ENCODE data around the gene SPOCD1. TPM values are rescaled to one million over a fixed set of nuclear protein-coding genes. Genes with fewer than 3 reads are reported as not detected.

The SPOCD1 gene
- total RNA-seq, 2 experiments from 2014 or later = not detected

- H3K4me1 Mint-ChIP-seq = peaks cover 6% of the 10 kb centered on the region
- ATAC-seq (no peak), DNase-seq (no peak)
- CTCF ChIA-PET = interaction anchor here (1.9 kb wide), 1 partner anchor 10 kb away, joined by 9 read pairs; no protein-coding TSS in a partner anchor
- no peaks in the 10 kb centered on the region for H3K9me3 Mint-ChIP-seq (ENCODE audit: low read depth)
- no peak overlapping the region for H3K4me3 Mint-ChIP-seq
- peaks cover 35% of the 10 kb centered on the region for H3K27me3 Mint-ChIP-seq
- no peak overlapping the region for H3K27ac Mint-ChIP-seq
- no peaks in the 10 kb centered on the region for H3K36me3 Mint-ChIP-seq
Observed at GRCh38 chr1:31778763-31779488, 36.9 kb downstream of the SPOCD1 start.

GRCh38 chr1:31776516-31776915, 39.3 kb downstream of the SPOCD1 start:
- Mint-ChIP-seq H3K36me3 (peaks cover 1% of the 10 kb centered on the region), H3K4me1 (peaks cover 19% of the 10 kb centered on the region), H3K27ac (no peak overlapping the region), H3K27me3 (peaks cover 56% of the 10 kb centered on the region), H3K4me3 (no peak overlapping the region), H3K9me3 (ENCODE audit: low read depth) (no peaks in the 10 kb centered on the region)
- ATAC-seq (no peak), DNase-seq (no peak)
- CTCF ChIA-PET = interaction anchor here (1.0 to 3.0 kb wide), 4 partner anchors 10 to 13 kb away, joined by 3 to 14 read pairs (median 6); partner anchors contain the start of gene ADGRB2

DNA sequence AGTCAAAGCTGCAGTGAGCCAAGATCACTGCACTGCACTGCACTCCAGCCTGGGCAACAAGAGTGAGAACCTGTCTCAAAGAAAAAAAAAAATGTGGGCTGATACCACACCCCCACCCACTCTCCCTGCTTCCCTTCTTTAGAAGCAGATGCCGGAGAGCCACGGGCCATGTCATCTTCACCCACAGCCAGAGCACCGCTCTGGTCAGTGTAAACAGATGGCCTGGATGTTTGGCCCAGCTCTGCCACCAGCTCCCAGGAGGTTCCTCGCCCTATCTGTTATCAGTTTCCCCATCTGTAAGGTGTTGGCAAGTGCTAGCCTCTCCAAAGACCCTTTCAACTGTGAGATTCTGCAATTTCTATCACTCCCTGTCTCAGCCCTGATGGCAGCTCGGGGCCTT, 39.8 kb downstream of the SPOCD1 start:
- Mint-ChIP-seq H3K4me3 (no peak overlapping the region), H3K36me3 (peaks cover 1% of the 10 kb centered on the region), H3K27me3 (peaks cover 61% of the 10 kb centered on the region), H3K9me3 (ENCODE audit: low read depth) (no peaks in the 10 kb centered on the region), H3K27ac (no peak overlapping the region), H3K4me1 (peaks cover 20% of the 10 kb centered on the region)
- CTCF ChIA-PET = interaction anchor here (1.0 to 3.0 kb wide), 3 partner anchors 13 to 62 kb away, joined by 3 to 14 read pairs (median 8); partner anchors contain the start of gene ADGRB2
- ATAC-seq (no peak), DNase-seq (no peak)

GRCh38 chr1:31775210-31775999, 40.4 kb downstream of the SPOCD1 start:
- peaks cover 24% of the 10 kb centered on the region for H3K4me1 Mint-ChIP-seq
- ATAC-seq = no peak

DNA sequence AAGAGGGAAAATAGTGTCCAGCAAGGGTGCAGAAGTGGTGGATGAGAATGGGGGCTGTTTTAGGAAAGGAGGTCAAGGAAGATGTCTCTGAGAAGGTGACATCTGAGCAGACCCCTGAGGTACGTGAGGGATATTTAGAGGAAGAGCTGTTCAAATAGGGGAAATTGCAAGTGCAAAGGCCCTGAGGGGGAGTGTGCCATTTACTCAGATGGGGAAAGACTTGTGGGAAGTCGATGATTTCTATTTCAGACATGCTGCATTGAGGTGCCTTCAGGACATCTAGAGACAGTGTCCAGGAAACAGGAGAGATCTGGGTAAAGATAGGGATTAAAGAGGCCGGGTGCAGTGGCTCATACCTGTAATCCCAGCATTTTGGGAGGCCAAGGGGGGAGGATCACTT, 41.3 kb downstream of the SPOCD1 start:
- no peaks in the 10 kb centered on the region for H3K9me3 Mint-ChIP-seq (ENCODE audit: low read depth)
- peaks cover 25% of the 10 kb centered on the region for H3K4me1 Mint-ChIP-seq
- CTCF ChIA-PET = interaction anchor here (3.0 kb wide), 1 partner anchor 11 kb away, joined by 8 read pairs; the partner anchor contains the start of gene ADGRB2
- peaks cover 65% of the 10 kb centered on the region for H3K27me3 Mint-ChIP-seq
- no peak for ATAC-seq
- H3K4me3 Mint-ChIP-seq = no peak overlapping the region
- H3K36me3 Mint-ChIP-seq = peaks cover 1% of the 10 kb centered on the region
- DNase-seq = no peak
- H3K27ac Mint-ChIP-seq = no peak overlapping the region

More at GRCh38 chr1:31775210-31775999, 40.4 kb downstream of the SPOCD1 start:
- Mint-ChIP-seq H3K4me3 (no peak overlapping the region), H3K27ac (no peak overlapping the region), H3K36me3 (peaks cover 1% of the 10 kb centered on the region), H3K9me3 (ENCODE audit: low read depth) (no peaks in the 10 kb centered on the region), H3K27me3 (peaks cover 65% of the 10 kb centered on the region)
- CTCF ChIA-PET = interaction anchor here (1.0 to 3.0 kb wide), 2 partner anchors 12 to 61 kb away, joined by 3 to 8 read pairs; partner anchors contain the start of gene ADGRB2
- no peak for DNase-seq

DNA sequence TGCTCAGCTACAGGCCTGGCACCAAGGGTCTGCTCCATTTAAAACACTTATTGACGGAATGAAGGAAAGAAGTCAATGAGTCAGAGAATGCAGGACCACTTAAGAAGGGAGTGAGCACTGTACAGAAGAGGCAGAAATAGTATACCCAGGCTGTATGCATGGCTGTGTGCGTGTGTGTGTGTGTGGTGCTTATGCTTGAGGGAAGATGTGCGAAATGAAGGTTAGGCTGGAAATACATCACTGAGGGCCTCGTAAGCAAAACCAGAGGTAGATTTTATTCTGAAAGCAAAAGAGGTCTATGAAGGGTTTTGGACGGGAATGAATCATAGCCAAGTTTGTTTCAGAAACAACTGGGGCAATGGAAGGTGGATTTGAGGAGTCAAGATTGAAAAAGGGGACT, 42.0 kb downstream of the SPOCD1 start:
- Mint-ChIP-seq H3K27me3 (peaks cover 66% of the 10 kb centered on the region), H3K4me3 (no peak overlapping the region), H3K36me3 (peaks cover 1% of the 10 kb centered on the region), H3K27ac (no peak overlapping the region), H3K4me1 (peaks cover 31% of the 10 kb centered on the region), H3K9me3 (ENCODE audit: low read depth) (no peaks in the 10 kb centered on the region)
- DNase-seq (no peak), ATAC-seq (no peak)
- CTCF ChIA-PET = interaction anchor here (1.5 to 2.2 kb wide), 2 partner anchors 15 to 28 kb away, joined by 5 to 6 read pairs; no protein-coding TSS in a partner anchor

GRCh38 chr1:31772669-31773248, 43.1 kb downstream of the SPOCD1 start:
- peak; percentile 38 for ATAC-seq
- H3K4me3 Mint-ChIP-seq = peak overlapping the region; percentile 59
- H3K9me3 Mint-ChIP-seq (ENCODE audit: low read depth) = no peaks in the 10 kb centered on the region
- DNase-seq = no peak
- CTCF ChIA-PET = interaction anchor here (1.5 to 2.2 kb wide), 2 partner anchors 16 to 27 kb away, joined by 5 to 6 read pairs; no protein-coding TSS in a partner anchor
- H3K27ac Mint-ChIP-seq = no peak overlapping the region
- peaks cover 1% of the 10 kb centered on the region for H3K36me3 Mint-ChIP-seq
- peaks cover 32% of the 10 kb centered on the region for H3K4me1 Mint-ChIP-seq
- peaks cover 61% of the 10 kb centered on the region for H3K27me3 Mint-ChIP-seq

GRCh38 chr1:31771891-31772668, 43.7 kb downstream of the SPOCD1 start:
- CTCF ChIA-PET = interaction anchor here (1.5 to 2.2 kb wide), 2 partner anchors 16 to 27 kb away, joined by 5 to 6 read pairs; no protein-coding TSS in a partner anchor
- ATAC-seq (peak; percentile 45), DNase-seq (no peak)
- Mint-ChIP-seq H3K4me1 (peaks cover 32% of the 10 kb centered on the region), H3K27ac (no peak overlapping the region), H3K27me3 (peaks cover 54% of the 10 kb centered on the region), H3K36me3 (peaks cover 1% of the 10 kb centered on the region), H3K4me3 (peak overlapping the region; percentile 59), H3K9me3 (ENCODE audit: low read depth) (no peaks in the 10 kb centered on the region)

- H3K27me3 Mint-ChIP-seq = peaks cover 52% of the 10 kb centered on the region
- DNase-seq (no peak), ATAC-seq (no peak)
- CTCF ChIA-PET = interaction anchor here (1.4 to 1.7 kb wide), 2 partner anchors 19 to 194 kb away, joined by 5 to 8 read pairs; no protein-coding TSS in a partner anchor
- no peak overlapping the region for H3K27ac Mint-ChIP-seq
- no peak overlapping the region for H3K4me3 Mint-ChIP-seq
- no peaks in the 10 kb centered on the region for H3K9me3 Mint-ChIP-seq (ENCODE audit: low read depth)
- peaks cover 32% of the 10 kb centered on the region for H3K4me1 Mint-ChIP-seq
- H3K36me3 Mint-ChIP-seq = peaks cover 1% of the 10 kb centered on the region
Observed at GRCh38 chr1:31769720-31770390, 46.0 kb downstream of the SPOCD1 start.

DNA sequence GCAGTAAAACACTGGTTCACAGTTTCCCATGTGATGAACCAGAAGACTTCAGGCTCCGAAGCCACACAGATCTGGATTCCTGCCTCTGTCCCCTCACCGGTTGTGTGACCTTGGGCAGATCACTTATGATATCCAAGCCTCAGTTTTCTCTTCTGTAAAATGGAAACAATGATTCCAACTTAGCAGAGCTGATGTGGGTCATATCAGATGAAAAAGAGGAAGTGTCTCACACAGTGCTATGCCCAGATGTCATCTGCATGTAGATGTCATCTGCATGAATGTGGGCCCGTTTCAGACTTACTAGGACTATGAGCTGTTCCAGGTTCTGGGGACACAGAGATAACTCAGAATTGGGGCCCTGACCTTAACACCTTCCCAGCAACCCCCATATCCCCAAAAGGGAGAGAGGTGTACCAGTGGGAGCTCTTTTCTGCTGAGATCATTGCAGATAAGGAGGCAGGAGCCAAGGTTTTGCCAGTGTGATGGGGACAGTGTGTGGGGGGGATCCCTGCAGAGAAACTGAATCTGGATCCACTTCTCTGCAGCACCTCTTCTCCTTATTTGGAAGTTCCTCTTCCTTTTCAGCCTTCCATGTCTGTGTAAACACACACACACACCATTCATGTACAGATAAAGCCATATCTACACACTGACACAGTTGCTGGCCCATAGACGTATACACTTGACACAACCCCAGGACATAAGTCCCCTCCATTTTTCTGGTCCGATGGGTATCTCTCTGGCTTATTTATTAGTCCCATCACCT, 46.7 kb downstream of the SPOCD1 start:
- DNase-seq = no peak
- no peak for ATAC-seq
- H3K9me3 Mint-ChIP-seq (ENCODE audit: low read depth) = no peaks in the 10 kb centered on the region
- peaks cover 31% of the 10 kb centered on the region for H3K4me1 Mint-ChIP-seq
- H3K27me3 Mint-ChIP-seq = peaks cover 49% of the 10 kb centered on the region
- H3K27ac Mint-ChIP-seq = no peak overlapping the region
- H3K36me3 Mint-ChIP-seq = peaks cover 1% of the 10 kb centered on the region
- H3K4me3 Mint-ChIP-seq = no peak overlapping the region
- CTCF ChIA-PET = interaction anchor here (1.4 to 1.7 kb wide), 2 partner anchors 20 to 195 kb away, joined by 5 to 8 read pairs; no protein-coding TSS in a partner anchor

- peaks cover 44% of the 10 kb centered on the region for H3K27me3 Mint-ChIP-seq
- no peak overlapping the region for H3K27ac Mint-ChIP-seq
- H3K4me1 Mint-ChIP-seq = peaks cover 27% of the 10 kb centered on the region
- ATAC-seq (no peak), DNase-seq (no peak)
- no peak overlapping the region for H3K4me3 Mint-ChIP-seq
- peaks cover 1% of the 10 kb centered on the region for H3K36me3 Mint-ChIP-seq
- CTCF ChIA-PET = interaction anchor here (1.4 to 1.7 kb wide), 2 partner anchors 21 to 195 kb away, joined by 5 to 8 read pairs; no protein-coding TSS in a partner anchor
- H3K9me3 Mint-ChIP-seq (ENCODE audit: low read depth) = no peaks in the 10 kb centered on the region
Observed at GRCh38 chr1:31768407-31768907, 47.4 kb downstream of the SPOCD1 start.
